ENCODE data around the gene WDR4. TPM values are rescaled to one million over a fixed set of nuclear protein-coding genes. Genes with fewer than 3 reads are reported as not detected.
"Not testable (repeated sequence)": the region's sequence is repeated elsewhere in the genome, so short reads cannot be mapped to it uniquely, and the experiment has no call there.

WDR4 gene
- total RNA-seq, 1 experiment from 2014 or later = 35.3 TPM

DNA sequence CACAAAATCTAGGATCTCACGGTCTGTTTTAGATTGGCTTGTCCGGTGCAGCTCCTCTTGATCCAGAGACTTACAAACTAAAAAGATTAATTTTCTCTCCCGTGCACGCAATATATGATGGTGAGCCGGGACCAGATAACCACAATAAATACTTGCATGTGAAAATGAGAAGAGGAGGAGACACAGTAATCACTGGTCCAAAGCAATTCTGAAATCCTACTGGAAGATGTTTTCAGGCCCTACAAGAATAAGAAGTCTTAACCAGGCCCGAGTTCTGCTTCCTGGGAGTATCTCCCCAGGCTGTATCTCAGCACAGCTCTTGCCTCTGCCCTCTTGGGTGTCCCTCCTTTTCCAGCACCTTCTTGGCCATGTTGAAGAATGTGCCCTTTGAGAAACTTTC lies 1.0 kb upstream of the WDR4 start:
- Histone ChIP-seq H4K20me1 (ENCODE audit: low read length) (0 out of 2 replicates have a peak, but pooled peaks cover 5% of the 10 kb centered on the region), H3K4me1 (ENCODE audit: insufficient read depth, low read length) (peaks cover 11% of the 10 kb centered on the region), H3K27ac (ENCODE audit: low read length) (no peak overlapping the region), H3K4me3 (ENCODE audit: low read length) (peak overlapping the region; percentile 78), H3K9me3 (ENCODE audit: low read length) (no peaks in the 10 kb centered on the region), H3F3A (ENCODE audit: low read length, unreplicated experiment) (no peaks in the 10 kb centered on the region), H3K27me3 (ENCODE audit: low read length) (no peaks in the 10 kb centered on the region), H3K4me2 (ENCODE audit: low read length) (peak overlapping the region; percentile 90), H2AFZ (ENCODE audit: low read length) (no peak overlapping the region; the same call in 1 of the 2 replicates), H3K9me2 (replicated peaks; ENCODE audit: low read length) (no peaks in the 10 kb centered on the region), H3K9ac (ENCODE audit: low read length) (peak overlapping the region; percentile 99), H3K79me2 (ENCODE audit: low read length) (peaks cover 52% of the 10 kb centered on the region), H3K36me3 (ENCODE audit: low read depth, low read length) (peaks cover 10% of the 10 kb centered on the region; the same call in 1 of the 2 replicates)
- TF ChIP-seq EZH2phosphoT487 (IDR thresholded peaks at IDR 0.05; ENCODE audit: borderline replicate concordance, low read length) = no peak
- TF ChIP-seq CTCF (conservative IDR thresholded peaks at IDR 0.05; ENCODE audit: low read depth, low read length) = no peak
- TF ChIP-seq EZH2 (IDR thresholded peaks at IDR 0.05; ENCODE audit: low read length, unreplicated experiment) = no peak
- CTCF ChIA-PET = no interaction called here
- POLR2A ChIA-PET (ENCODE audit: unreplicated experiment) = no interaction called here
- DNase-seq = no peak
- intact Hi-C loops (cut with micrococcal nuclease) = no loop called here
- no TSS peak for BruUV-seq (replicated peaks)
- ATAC-seq = no peak

DNA sequence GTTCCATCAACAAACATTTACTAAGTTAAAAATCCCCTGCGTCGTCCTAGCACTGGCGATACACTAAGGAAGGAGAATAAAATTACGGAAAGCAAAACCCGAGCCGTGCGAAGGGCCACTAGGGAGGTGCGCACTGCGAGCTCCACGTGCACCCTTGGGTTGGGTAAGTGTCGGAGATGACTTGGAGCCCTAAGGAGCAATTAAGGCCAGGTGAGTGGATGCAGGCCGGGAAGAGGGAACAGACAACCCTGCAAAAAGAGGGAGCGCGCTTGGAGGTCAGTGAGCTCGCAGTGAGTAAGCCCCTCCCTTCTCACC lies 704 bp downstream of the WDR4 start:
- H3K4me1 ChIP-seq (ENCODE audit: insufficient read depth, low read length) = peaks cover 11% of the 10 kb centered on the region
- H4K20me1 ChIP-seq (ENCODE audit: low read length) = 0 out of 2 replicates have a peak, but pooled peaks cover 5% of the 10 kb centered on the region
- ChIA-PET POLR2A (ENCODE audit: unreplicated experiment) (interaction anchor here (0.5 to 0.6 kb wide), 2 partner anchors 95 to 385 kb away, joined by 3 to 5 read pairs; no protein-coding TSS in a partner anchor), CTCF (interaction anchor here (0.7 kb wide), 1 partner anchor 286 kb away, joined by 3 read pairs; no protein-coding TSS in a partner anchor)
- H3K9me3 ChIP-seq (ENCODE audit: low read length) = no peaks in the 10 kb centered on the region
- peak overlapping the region; percentile 99 for H3K9ac ChIP-seq (ENCODE audit: low read length)
- BruUV-seq (replicated peaks) = no TSS peak
- H3F3A ChIP-seq (ENCODE audit: low read length, unreplicated experiment) = no peaks in the 10 kb centered on the region
- peak overlapping the region; percentile 78 for H3K4me3 ChIP-seq (ENCODE audit: low read length)
- H3K9me2 ChIP-seq (replicated peaks; ENCODE audit: low read length) = no peaks in the 10 kb centered on the region
- peak overlapping the region; percentile 42 for H2AFZ ChIP-seq (ENCODE audit: low read length)
- TF ChIP-seq EZH2 (IDR thresholded peaks at IDR 0.05; ENCODE audit: low read length, unreplicated experiment) (no peak), EZH2phosphoT487 (IDR thresholded peaks at IDR 0.05; ENCODE audit: borderline replicate concordance, low read length) (no peak), CTCF (conservative IDR thresholded peaks at IDR 0.05; ENCODE audit: low read depth, low read length) (no peak)
- DNase-seq (no peak), ATAC-seq (no peak; the same call in 1 of the 2 replicates)
- H3K36me3 ChIP-seq (ENCODE audit: low read depth, low read length) = peaks cover 13% of the 10 kb centered on the region; the same call in 1 of the 2 replicates
- peak overlapping the region; percentile 87 for H3K27ac ChIP-seq (ENCODE audit: low read length)
- intact Hi-C loops (cut with micrococcal nuclease) = no loop called here
- H3K4me2 ChIP-seq (ENCODE audit: low read length) = peak overlapping the region; percentile 90
- no peaks in the 10 kb centered on the region for H3K27me3 ChIP-seq (ENCODE audit: low read length)
- peaks cover 58% of the 10 kb centered on the region for H3K79me2 ChIP-seq (ENCODE audit: low read length)

- peaks cover 37% of the 10 kb centered on the region for H3K36me3 ChIP-seq (ENCODE audit: low read depth, low read length)
Measured at GRCh38 chr21:42875811-42876210, 3.5 kb downstream of the WDR4 start.

More at GRCh38 chr21:42875811-42876210, 3.5 kb downstream of the WDR4 start:
- BruUV-seq (replicated peaks); H3K4me2 ChIP-seq (ENCODE audit: low read length); H3K9ac ChIP-seq (ENCODE audit: low read length); POLR2A ChIA-PET (ENCODE audit: unreplicated experiment); DNase-seq; intact Hi-C loops (cut with micrococcal nuclease); CTCF ChIA-PET; H3K27ac ChIP-seq (ENCODE audit: low read length); H3K9me3 ChIP-seq (ENCODE audit: low read length); ATAC-seq; H3K27me3 ChIP-seq (ENCODE audit: low read length); H3K4me3 ChIP-seq (ENCODE audit: low read length); H3F3A ChIP-seq (ENCODE audit: low read length, unreplicated experiment); H3K9me2 ChIP-seq (replicated peaks; ENCODE audit: low read length); H2AFZ ChIP-seq (ENCODE audit: low read length): not testable (repeated sequence)
- Histone ChIP-seq H4K20me1 (ENCODE audit: low read length) (peaks cover 10% of the 10 kb centered on the region; the same call in 1 of the 2 replicates), H3K79me2 (ENCODE audit: low read length) (peaks cover 83% of the 10 kb centered on the region), H3K4me1 (ENCODE audit: insufficient read depth, low read length) (peaks cover 11% of the 10 kb centered on the region)

Measured in PC-3 (cell line).